Panc1 (cell line): ENCODE measurements around the gene BBIP1. TPM values are rescaled to one million over a fixed set of nuclear protein-coding genes. Genes with fewer than 3 reads are reported as not detected.

Experiments used
- ATAC-seq: fragments of 200-7000 bp; cut with Tn5 transposase; 2 replicates; pipeline ENCODE4 v1.9.1; 2020; ENCODE audit warnings: mild to moderate bottlenecking, moderate library complexity
- BruUV-seq: library from RNA; stranded (reverse); fragments of 400-500 nt; replicated peaks from 2 replicates; lab custom pipeline; 2021; lab: Mats Ljungman, UMichigan
- CTCF ChIA-PET: fragments of 300-600 bp; sonication (Branson Sonifier 250); formaldehyde crosslinking; loops from one replicate; lab custom pipeline; 2022; ENCODE audit warnings: antibody characterized with exemption; lab: Charles Lee
- POLR2A ChIA-PET: fragments of 300-600 bp; sonication (Branson Sonifier 250); formaldehyde crosslinking; loops from one replicate; lab custom pipeline; 2022; ENCODE audit warnings: antibody characterized with exemption; lab: Charles Lee
- DNase-seq: peaks from one replicate; pipeline ENCODE4 v3.0.0-alpha.2; 2010; ENCODE audit warnings: low read depth, low spot score
- H3K27ac ChIP-seq: 2 replicates; pipeline ENCODE4 v1.5.1; 2011; ENCODE audit warnings: mild to moderate bottlenecking, low read length, inconsistent platforms
- H3K27me3 ChIP-seq: fragments of 200-500 bp; sonication (Bioruptor generic); 2 replicates; pipeline ENCODE4 v1.6.0; 2014; ENCODE audit warnings: low read length, inconsistent platforms; ENCODE audit not compliant: control insufficient read depth, insufficient read depth
- H3K36me3 ChIP-seq: fragments of 200-500 bp; sonication (Bioruptor generic); 2 replicates; pipeline ENCODE4 v1.5.1; 2014; ENCODE audit warnings: inconsistent platforms, mild to moderate bottlenecking, low read length, moderate library complexity; ENCODE audit not compliant: control insufficient read depth, insufficient read depth
- H3K4me1 ChIP-seq: 2 replicates; pipeline ENCODE4 v1.5.1; 2011; ENCODE audit warnings: inconsistent platforms, mild to moderate bottlenecking, low read length, moderate library complexity; ENCODE audit not compliant: control insufficient read depth, insufficient read depth
- H3K4me3 ChIP-seq, 2 experiments: 2 replicates each; pipeline ENCODE4 v1.5.1; 2011 to 2012; ENCODE audit warnings: low read depth in 2 of 2, low read length in 2 of 2, mild to moderate bottlenecking in 2 of 2, inconsistent platforms in 1 of 2, moderate library complexity in 1 of 2
- H3K9me3 ChIP-seq: fragments of 200-500 bp; sonication (Bioruptor generic); 2 replicates; pipeline ENCODE4 v1.5.1; 2014; ENCODE audit warnings: low read depth, mild to moderate bottlenecking, inconsistent platforms, low read length, moderate library complexity; ENCODE audit not compliant: control insufficient read depth, insufficient read depth
- CTCF ChIP-seq: fragments of 450-650 bp; IDR thresholded peaks from 2 replicates; pipeline ENCODE4 v1.5.1; 2017; ENCODE audit warnings: mild to moderate bottlenecking
- POLR2AphosphoS5 ChIP-seq: IDR thresholded peaks from 2 replicates; pipeline ENCODE4 v1.6.1; 2012; ENCODE audit warnings: mild to moderate bottlenecking, low read depth, low read length, moderate library complexity
- REST ChIP-seq, 2 experiments: IDR thresholded peaks; 2 replicates each; pipeline ENCODE4 v1.6.1; 2011 to 2012; ENCODE audit warnings: low read depth in 2 of 2, control low read depth in 1 of 2, low read length in 1 of 2, mild to moderate bottlenecking in 1 of 2, moderate library complexity in 1 of 2; ENCODE audit not compliant: insufficient read depth in 1 of 2
- SIN3A ChIP-seq: IDR thresholded peaks from 2 replicates; pipeline ENCODE4 v1.6.1; 2012; ENCODE audit warnings: low read depth, mild to moderate bottlenecking, low read length, moderate library complexity, borderline replicate concordance; ENCODE audit not compliant: insufficient read depth
- TCF7L2 ChIP-seq: IDR thresholded peaks from 2 replicates; pipeline ENCODE4 v1.6.1; 2011; ENCODE audit warnings: mild to moderate bottlenecking, low read depth, low read length, inconsistent platforms
- in situ Hi-C: cut with HindIII; loops from 2 replicates; pipeline ENCODE4 v1.10.0; 2016; ENCODE audit warnings: low sequenced_read_pairs, low pct_unique_long_range_greater_than_20kb
- intact Hi-C: fragments of 100-400 bp; cut with micrococcal nuclease; formaldehyde crosslinking; loops from one replicate; pipeline ENCODE4 v1.10.0; 2022; ENCODE audit not compliant: unreplicated experiment
- total RNA-seq: library from RNA; stranded (reverse); gene quantifications from one replicate; pipeline ENCODE4 v1.2.1, GENCODE V29; 2021; ENCODE audit not compliant: unreplicated experiment

BBIP1 gene
- total RNA-seq, 1 experiment from 2014 or later = 55.2 TPM

- ChIA-PET CTCF (interaction anchor here (0.7 kb wide), 1 partner anchor 166 kb away, joined by 6 read pairs; no protein-coding TSS in a partner anchor), POLR2A (interaction anchor here (0.7 kb wide), 1 partner anchor 1383 kb away, joined by 4 read pairs; no protein-coding TSS in a partner anchor)
- in situ Hi-C loops (no loop called here), intact Hi-C loops (no loop called here)
- no peaks in the 10 kb centered on the region for H3K4me1 ChIP-seq
- no peaks in the 10 kb centered on the region for H3K36me3 ChIP-seq
- H3K4me3 ChIP-seq = no peak overlapping the region
- no peaks in the 10 kb centered on the region for H3K27me3 ChIP-seq
- H3K27ac ChIP-seq = no peak overlapping the region
- no TSS peak for BruUV-seq
- DNase-seq (no peak), ATAC-seq (no peak)
- no peaks in the 10 kb centered on the region for H3K9me3 ChIP-seq
- TF ChIP-seq REST (IDR thresholded peaks at IDR 0.05; ENCODE audit: insufficient read depth in 1 of 2, low read depth in 2 of 2, low read length in 1 of 2) (no peak), POLR2AphosphoS5 (no peak), CTCF (no peak), TCF7L2 (no peak), SIN3A (no peak)
Observed at GRCh38 chr10:110947061-110947595, 28.1 kb upstream of the BBIP1 start.

GRCh38 chr10:110946496-110946895, 27.5 kb upstream of the BBIP1 start:
- no TSS peak for BruUV-seq
- intact Hi-C loops (no loop called here), in situ Hi-C loops (no loop called here)
- no peaks in the 10 kb centered on the region for H3K9me3 ChIP-seq
- no peaks in the 10 kb centered on the region for H3K27me3 ChIP-seq
- TF ChIP-seq CTCF = no peak
- TF ChIP-seq POLR2AphosphoS5 = no peak
- no peak for TF ChIP-seq REST (IDR thresholded peaks at IDR 0.05; ENCODE audit: insufficient read depth in 1 of 2, low read depth in 2 of 2, low read length in 1 of 2)
- H3K27ac ChIP-seq = no peak overlapping the region
- ATAC-seq (no peak), DNase-seq (no peak)
- no peaks in the 10 kb centered on the region for H3K4me1 ChIP-seq
- POLR2A ChIA-PET = no interaction called here
- no peak overlapping the region for H3K4me3 ChIP-seq
- no peaks in the 10 kb centered on the region for H3K36me3 ChIP-seq
- CTCF ChIA-PET = no interaction called here
